Fibroblast of skin of abdomen (primary cell): ENCODE results near the gene ZSCAN18.
A peak's percentile ranks its signal among the peaks of the same experiment; 100 is the strongest.

Source experiments
- DNase-seq: peaks from one replicate; pipeline ENCODE4 v3.0.0-alpha.2; 2013

ZSCAN18 gene

GRCh38 chr19:58086825-58087710 is 11.0 kb downstream of the ZSCAN18 start:
- no peak for DNase-seq

GRCh38 chr19:58085348-58085875 is 12.6 kb downstream of the ZSCAN18 start:
- DNase-seq, result no peak

- no peak for DNase-seq
Observed at GRCh38 chr19:58084596-58085347, 13.3 kb downstream of the ZSCAN18 start.

GRCh38 chr19:58083021-58083420 is 15.0 kb downstream of the ZSCAN18 start:
- no peak for DNase-seq

- DNase-seq, result no peak
Observed at GRCh38 chr19:58079792-58080191, 18.2 kb downstream of the ZSCAN18 start.

GRCh38 chr19:58067240-58067912 is 30.7 kb downstream of the ZSCAN18 start:
- no peak for DNase-seq

GRCh38 chr19:58063712-58064111 is 34.3 kb downstream of the ZSCAN18 start:
- no peak for DNase-seq

- no peak for DNase-seq
Observed at GRCh38 chr19:58060231-58060630, 37.8 kb downstream of the ZSCAN18 start.

GRCh38 chr19:58059671-58060078 is 38.4 kb downstream of the ZSCAN18 start:
- DNase-seq, result no peak

GRCh38 chr19:58059003-58059670 is 38.9 kb downstream of the ZSCAN18 start, which contains the start of gene ZNF135:
Gene ZNF135 (plus strand): TSS chr19:58059282. CDS start chr19:58060003, 721 bp downstream.
- peak; percentile 85 for DNase-seq

GRCh38 chr19:58058467-58058866 is 39.6 kb downstream of the ZSCAN18 start:
- no peak for DNase-seq

- no peak for DNase-seq
Observed at GRCh38 chr19:58056861-58057260, 41.2 kb downstream of the ZSCAN18 start.

GRCh38 chr19:58056261-58056660 is 41.8 kb downstream of the ZSCAN18 start:
- DNase-seq, result no peak

GRCh38 chr19:58054901-58055874 is 42.8 kb downstream of the ZSCAN18 start:
- peak; percentile 5 for DNase-seq

- no peak for DNase-seq
Observed at GRCh38 chr19:58053480-58054156, 44.4 kb downstream of the ZSCAN18 start.

GRCh38 chr19:58052256-58052655 is 45.8 kb downstream of the ZSCAN18 start:
- no peak for DNase-seq

- no peak for DNase-seq
Observed at GRCh38 chr19:58047672-58048071, 50.4 kb downstream of the ZSCAN18 start.

- no peak for DNase-seq
Observed at GRCh38 chr19:58046856-58047255, 51.2 kb downstream of the ZSCAN18 start.

GRCh38 chr19:58045411-58046050 is 52.5 kb downstream of the ZSCAN18 start:
- no peak for DNase-seq

- DNase-seq, result no peak
Observed at GRCh38 chr19:58044886-58045285, 53.1 kb downstream of the ZSCAN18 start.
